Activated T-cell treated with anti-CD3 and anti-CD28 coated beads for 48 hours (primary cell): ENCODE data around the gene GOLGA8O.
"Not testable (repeated sequence)": the region's sequence is repeated elsewhere in the genome, so short reads cannot be mapped to it uniquely, and the experiment has no call there.

Experiments
- DNase-seq: peaks from one replicate; pipeline ENCODE4 v3.0.0-alpha.2; 2020; ENCODE audit warnings: low read depth

Gene GOLGA8O

GRCh38 chr15:32455534-32455933 is at the start of gene GOLGA8O:
Gene GOLGA8O, minus strand, starts transcription at chr15:32455634. Its CDS starts 98 bp downstream, at chr15:32455536.
- DNase-seq, result not testable (repeated sequence)

- not testable (repeated sequence) for DNase-seq
These were observed 48.8 kb upstream of the GOLGA8O start for GRCh38 chr15:32504152-32504811.

GRCh38 chr15:32502946-32503345 is 47.5 kb upstream of the GOLGA8O start:
- not testable (repeated sequence) for DNase-seq

- not testable (repeated sequence) for DNase-seq
These were observed 37.3 kb upstream of the GOLGA8O start for GRCh38 chr15:32492768-32493167.

- not testable (repeated sequence) for DNase-seq
These were observed 31.0 kb upstream of the GOLGA8O start for GRCh38 chr15:32486474-32486873.

GRCh38 chr15:32483377-32483776 is 27.9 kb upstream of the GOLGA8O start:
- DNase-seq, result not testable (repeated sequence)

- not testable (repeated sequence) for DNase-seq
These were observed 26.2 kb upstream of the GOLGA8O start for GRCh38 chr15:32481683-32482082.

- DNase-seq, result not testable (repeated sequence)
These were observed 12.6 kb upstream of the GOLGA8O start for GRCh38 chr15:32468076-32468475.

- not testable (repeated sequence) for DNase-seq
These were observed 14.9 kb downstream of the GOLGA8O start for GRCh38 chr15:32440445-32440977.

- not testable (repeated sequence) for DNase-seq
These were observed 21.1 kb downstream of the GOLGA8O start for GRCh38 chr15:32434102-32434963.

GRCh38 chr15:32427635-32428034 is 27.8 kb downstream of the GOLGA8O start:
- DNase-seq, result not testable (repeated sequence)

GRCh38 chr15:32426511-32426910 is 28.9 kb downstream of the GOLGA8O start:
- DNase-seq, result not testable (repeated sequence)

- not testable (repeated sequence) for DNase-seq
These were observed 47.5 kb downstream of the GOLGA8O start for GRCh38 chr15:32407903-32408302.

GRCh38 chr15:32403192-32403591 is 52.2 kb downstream of the GOLGA8O start, which contains the start of gene GOLGA8K:
Gene GOLGA8K, minus strand, starts transcription at chr15:32403292. Its CDS starts 98 bp downstream, at chr15:32403194.
- DNase-seq, result not testable (repeated sequence)

GRCh38 chr15:32396522-32396921 is 58.9 kb downstream of the GOLGA8O start:
- DNase-seq, result not testable (repeated sequence)
